HEK293 (cell line): ENCODE data around the gene DNAJC30.

ENCODE experiments used
- CTCF ChIA-PET: fragments of 350-600 bp; formaldehyde crosslinking; extraction: SDS; loops from one replicate; lab custom pipeline; 2021; ENCODE audit warnings: antibody characterized with exemption; lab: Yijun Ruan, JAX
- POLR2A ChIA-PET: fragments of 300-600 bp; formaldehyde crosslinking; extraction: SDS; loops from one replicate; lab custom pipeline; 2020; ENCODE audit warnings: antibody characterized with exemption, inconsistent platforms; lab: Yijun Ruan, JAX
- H3K27ac ChIP-seq: fragments of 200-500 bp; sonication (Bioruptor generic); 2 replicates; pipeline ENCODE4 v1.5.1; 2014; ENCODE audit warnings: low read depth, low read length, control low read depth, inconsistent platforms; ENCODE audit errors: extremely low read depth
- H3K36me3 ChIP-seq, 2 experiments: fragments of 200-500 bp in 1 of 2; sonication (Bioruptor generic) in 1 of 2; 1 replicate in 1 of 2; 2 replicates in 1 of 2; pipeline ENCODE4 v1.5.1; 2014 to 2017; ENCODE audit warnings: inconsistent platforms in 2 of 2, low read length in 2 of 2; ENCODE audit not compliant: control insufficient read depth in 2 of 2, insufficient read depth in 1 of 2
- H3K4me1 ChIP-seq: fragments of 200-500 bp; sonication (Bioruptor generic); 2 replicates; pipeline ENCODE4 v1.5.1; 2014; ENCODE audit warnings: mild to moderate bottlenecking, low read length, inconsistent platforms; ENCODE audit not compliant: control insufficient read depth, insufficient read depth
- H3K4me3 ChIP-seq: 2 replicates; pipeline ENCODE4 v1.5.1; 2011; ENCODE audit warnings: low read depth, mild to moderate bottlenecking, control low read depth, low read length, moderate library complexity
- H3K9me3 ChIP-seq: fragments of 200-500 bp; sonication (Bioruptor generic); 2 replicates; pipeline ENCODE4 v1.5.1; 2014; ENCODE audit warnings: low read depth, low read length, inconsistent platforms; ENCODE audit not compliant: control insufficient read depth, insufficient read depth
- ELK4 ChIP-seq: IDR thresholded peaks from 2 replicates; pipeline ENCODE4 v1.6.1; 2011; ENCODE audit warnings: mild to moderate bottlenecking, low read depth, low read length, borderline replicate concordance
- FEZF1 ChIP-seq: fragments of 450-650 bp; formaldehyde crosslinking; IDR thresholded peaks from 2 replicates; pipeline ENCODE4 v1.5.1; 2016; ENCODE audit warnings: missing biosample characterization, missing genetic modification characterization
- INSM2 ChIP-seq: fragments of 450-650 bp; formaldehyde crosslinking; IDR thresholded peaks from 2 replicates; pipeline ENCODE4 v1.5.1; 2016; ENCODE audit warnings: missing biosample characterization, missing genetic modification characterization
- KLF17 ChIP-seq: fragments of 450-650 bp; formaldehyde crosslinking; IDR thresholded peaks from 2 replicates; pipeline ENCODE4 v1.5.1; 2016; ENCODE audit warnings: missing biosample characterization, missing genetic modification characterization
- MEIS1 ChIP-seq: sonication (generic); formaldehyde crosslinking; IDR thresholded peaks from 2 replicates; pipeline ENCODE4 v1.8.1; 2022; ENCODE audit warnings: missing genetic modification reagents, mild to moderate bottlenecking, borderline replicate concordance
- PRDM1 ChIP-seq: fragments of 450-650 bp; formaldehyde crosslinking; IDR thresholded peaks from 2 replicates; pipeline ENCODE4; 2016; ENCODE audit warnings: missing biosample characterization, missing genetic modification characterization
- PRDM2 ChIP-seq: fragments of 450-650 bp; formaldehyde crosslinking; IDR thresholded peaks from 2 replicates; pipeline ENCODE4 v1.5.1; 2016; ENCODE audit warnings: missing biosample characterization, missing genetic modification characterization, borderline replicate concordance
- REST ChIP-seq: fragments of 450-650 bp; formaldehyde crosslinking; IDR thresholded peaks from 2 replicates; pipeline ENCODE4 v1.5.1; 2016; ENCODE audit warnings: missing biosample characterization, missing genetic modification characterization
- ZBTB20 ChIP-seq: fragments of 450-650 bp; formaldehyde crosslinking; IDR thresholded peaks from 2 replicates; pipeline ENCODE4 v1.5.1; 2016; ENCODE audit warnings: missing biosample characterization, missing genetic modification characterization
- ZNF23 ChIP-seq: fragments of 450-650 bp; formaldehyde crosslinking; IDR thresholded peaks from 2 replicates; pipeline ENCODE4 v1.5.1; 2016; ENCODE audit warnings: missing biosample characterization, missing genetic modification characterization, borderline replicate concordance
- ZNF280D ChIP-seq: fragments of 450-650 bp; formaldehyde crosslinking; IDR thresholded peaks from 2 replicates; pipeline ENCODE4 v1.5.1; 2016; ENCODE audit warnings: missing biosample characterization, missing genetic modification characterization
- ZNF561 ChIP-seq: fragments of 450-650 bp; IDR thresholded peaks from 2 replicates; pipeline ENCODE4 v1.5.1; 2018; ENCODE audit warnings: missing biosample characterization, missing genetic modification characterization, borderline replicate concordance
- ZNF585B ChIP-seq: fragments of 450-650 bp; formaldehyde crosslinking; IDR thresholded peaks from 2 replicates; pipeline ENCODE4 v1.5.1; 2016; ENCODE audit warnings: missing biosample characterization, missing genetic modification characterization
- ZNF664 ChIP-seq: fragments of 450-650 bp; formaldehyde crosslinking; IDR thresholded peaks from 2 replicates; pipeline ENCODE4 v1.5.1; 2016; ENCODE audit warnings: missing biosample characterization, missing genetic modification characterization

DNAJC30 gene

GRCh38 chr7:73726083-73726466, 42.8 kb upstream of the DNAJC30 start (continued):
- TF ChIP-seq INSM2 (0 out of 2 replicates have a peak, but pooled peaks have one; percentile 18), KLF17 (tag by site-specific recombination) (0 out of 2 replicates have a peak, but pooled peaks have one; percentile 1)

- Histone ChIP-seq H3K9me3 (no peaks in the 10 kb centered on the region), H3K27ac (no peak overlapping the region), H3K4me3 (no peak overlapping the region), H3K4me1 (no peaks in the 10 kb centered on the region), H3K36me3 (no peaks in the 10 kb centered on the region)
- TF ChIP-seq ZNF664 (tag by site-specific recombination) (peak; percentile 78), ELK4 (no peak), MEIS1 (CRISPR knock-in tag) (no peak), PRDM2 (no peak), FEZF1 (no peak)
- POLR2A ChIA-PET, result no interaction called here
- CTCF ChIA-PET, result interaction anchor here (0.6 to 4.2 kb wide), 5 partner anchors 81 to 382 kb away, joined by 3 to 82 read pairs (median 3); no protein-coding TSS in a partner anchor
Observed at GRCh38 chr7:73723813-73724212, 40.6 kb upstream of the DNAJC30 start.

- Histone ChIP-seq H3K27ac (no peak overlapping the region), H3K4me3 (no peak overlapping the region), H3K9me3 (no peaks in the 10 kb centered on the region), H3K36me3 (no peaks in the 10 kb centered on the region), H3K4me1 (peaks cover 8% of the 10 kb centered on the region)
- ChIA-PET CTCF (interaction anchor here (0.7 to 1.1 kb wide), 3 partner anchors 12 to 896 kb away, joined by 3 read pairs; no protein-coding TSS in a partner anchor), POLR2A (no interaction called here)
- TF ChIP-seq ZNF561 (tag by site-specific recombination), result no peak
- TF ChIP-seq ZNF280D (tag by site-specific recombination), result no peak
- TF ChIP-seq ZBTB20 (tag by site-specific recombination), result no peak
- no peak for TF ChIP-seq REST (tag by site-specific recombination)
- TF ChIP-seq ZNF585B (tag by site-specific recombination), result no peak
- no peak for TF ChIP-seq ZNF23 (tag by site-specific recombination)
- no peak for TF ChIP-seq PRDM1 (tag by site-specific recombination)
- TF ChIP-seq ELK4, result no peak
Observed at GRCh38 chr7:73722785-73723184, 39.5 kb upstream of the DNAJC30 start.
